ENCODE measurements around the gene PDE6B.
"Not testable (repeated sequence)": the region's sequence is repeated elsewhere in the genome, so short reads cannot be mapped to it uniquely, and the experiment has no call there.

- TF ChIP-seq, protein P1, sequence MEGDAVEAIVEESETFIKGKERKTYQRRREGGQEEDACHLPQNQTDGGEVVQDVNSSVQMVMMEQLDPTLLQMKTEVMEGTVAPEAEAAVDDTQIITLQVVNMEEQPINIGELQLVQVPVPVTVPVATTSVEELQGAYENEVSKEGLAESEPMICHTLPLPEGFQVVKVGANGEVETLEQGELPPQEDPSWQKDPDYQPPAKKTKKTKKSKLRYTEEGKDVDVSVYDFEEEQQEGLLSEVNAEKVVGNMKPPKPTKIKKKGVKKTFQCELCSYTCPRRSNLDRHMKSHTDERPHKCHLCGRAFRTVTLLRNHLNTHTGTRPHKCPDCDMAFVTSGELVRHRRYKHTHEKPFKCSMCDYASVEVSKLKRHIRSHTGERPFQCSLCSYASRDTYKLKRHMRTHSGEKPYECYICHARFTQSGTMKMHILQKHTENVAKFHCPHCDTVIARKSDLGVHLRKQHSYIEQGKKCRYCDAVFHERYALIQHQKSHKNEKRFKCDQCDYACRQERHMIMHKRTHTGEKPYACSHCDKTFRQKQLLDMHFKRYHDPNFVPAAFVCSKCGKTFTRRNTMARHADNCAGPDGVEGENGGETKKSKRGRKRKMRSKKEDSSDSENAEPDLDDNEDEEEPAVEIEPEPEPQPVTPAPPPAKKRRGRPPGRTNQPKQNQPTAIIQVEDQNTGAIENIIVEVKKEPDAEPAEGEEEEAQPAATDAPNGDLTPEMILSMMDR (IDR thresholded peaks at IDR 0.05; ENCODE audit: poor library complexity) = not testable (repeated sequence)
- TF ChIP-seq EZH2phosphoT487 (IDR thresholded peaks at IDR 0.05; ENCODE audit: low read depth, severe bottlenecking, unreplicated experiment) = not testable (repeated sequence)
Observed at GRCh38 chr4:592178-592577, 33.2 kb upstream of the PDE6B start.
